K562 (cell line): ENCODE results near the gene IRF1. TPM values are rescaled to one million over a fixed set of nuclear protein-coding genes. Genes with fewer than 3 reads are reported as not detected.

Experiments used
- ASH1L ChIP-seq: fragments of 450-650 bp; IDR thresholded peaks from 2 replicates; pipeline ENCODE4 v1.6.1; 2018; ENCODE audit warnings: borderline replicate concordance, mild to moderate bottlenecking, low read depth; ENCODE audit not compliant: partially characterized antibody
- CC2D1A ChIP-seq: fragments of 450-650 bp; IDR thresholded peaks from 2 replicates; pipeline ENCODE4 v1.6.1; 2017; ENCODE audit warnings: mild to moderate bottlenecking
- EP400 ChIP-seq: fragments of 450-650 bp; IDR thresholded peaks from 2 replicates; pipeline ENCODE4 v1.6.1; 2017; ENCODE audit warnings: antibody characterized with exemption, mild to moderate bottlenecking, moderate library complexity
- GABPA ChIP-seq: fragments of 200-800 bp; sonication (Bioruptor generic); conservative IDR thresholded peaks from 2 replicates; pipeline ENCODE4 v1.6.1; 2016; ENCODE audit warnings: low read depth, missing genetic modification characterization, missing compliant biosample characterization
- GTF2E2 ChIP-seq: fragments of 200-800 bp; sonication (Bioruptor generic); IDR thresholded peaks from 2 replicates; pipeline ENCODE4 v1.6.1; 2016; ENCODE audit warnings: missing genetic modification characterization, missing compliant biosample characterization
- KDM1A ChIP-seq, 2 experiments: fragments of 450-650 bp; IDR thresholded peaks; 2 replicates each; pipeline ENCODE4 v1.6.1; 2016; ENCODE audit warnings: mild to moderate bottlenecking in 2 of 2
- KDM4B ChIP-seq, 2 experiments: fragments of 450-650 bp in 1 of 2; sonication (generic) in 1 of 2; IDR thresholded peaks; 2 replicates each; pipeline ENCODE4 v1.6.1; 2016 to 2017; ENCODE audit warnings: borderline replicate concordance in 2 of 2, antibody characterized with exemption in 1 of 2, low read depth in 1 of 2, mild to moderate bottlenecking in 1 of 2
- MGA ChIP-seq: fragments of 450-650 bp; IDR thresholded peaks from 2 replicates; pipeline ENCODE4 v1.6.1; 2016; ENCODE audit warnings: mild to moderate bottlenecking, moderate library complexity
- NR2C2 ChIP-seq, 2 experiments: fragments of 200-800 bp in 1 of 2; sonication (Bioruptor generic) in 1 of 2; sonication (generic) in 1 of 2; formaldehyde crosslinking in 1 of 2; IDR thresholded peaks; 2 replicates each; pipeline versions ENCODE4 v1.6.1 to v1.8.0; 2016 to 2022; ENCODE audit warnings: mild to moderate bottlenecking in 1 of 2, missing compliant biosample characterization in 1 of 2, missing genetic modification characterization in 1 of 2, missing genetic modification reagents in 1 of 2
- PCBP1 ChIP-seq: fragments of 200-400 bp; formaldehyde crosslinking; IDR thresholded peaks from 2 replicates; pipeline ENCODE4 v1.6.1; 2018; ENCODE audit warnings: mild to moderate bottlenecking, low read depth, low read length; ENCODE audit not compliant: poor library complexity, severe bottlenecking
- RBM25 ChIP-seq: fragments of 200-400 bp; formaldehyde crosslinking; IDR thresholded peaks from 2 replicates; pipeline ENCODE4 v1.6.1; 2018; ENCODE audit warnings: low read length, low read depth, moderate library complexity; ENCODE audit not compliant: severe bottlenecking
- RCOR1 ChIP-seq, 2 experiments: IDR thresholded peaks; 2 replicates each; pipeline ENCODE4 v1.6.1; 2012; ENCODE audit warnings: low read depth in 2 of 2, low read length in 2 of 2, borderline replicate concordance in 1 of 2, improper control_type of control experiment in 1 of 2
- TAF9B ChIP-seq: fragments of 450-650 bp; IDR thresholded peaks from 2 replicates; pipeline ENCODE4 v1.6.1; 2018; ENCODE audit warnings: mild to moderate bottlenecking; ENCODE audit not compliant: partially characterized antibody
- TBP ChIP-seq: optimal IDR thresholded peaks from 2 replicates; pipeline ENCODE3; 2011; ENCODE audit warnings: low read depth, low read length, improper control_type of control experiment
- ZNF175 ChIP-seq: fragments of 200-800 bp; sonication (Bioruptor generic); IDR thresholded peaks from 2 replicates; pipeline ENCODE4 v1.6.1; 2016; ENCODE audit warnings: low read depth, mild to moderate bottlenecking, missing genetic modification characterization, missing compliant biosample characterization
- ZNF263 ChIP-seq: sonication (generic); formaldehyde crosslinking; IDR thresholded peaks from 2 replicates; pipeline ENCODE4 v1.8.0; 2022; ENCODE audit warnings: mild to moderate bottlenecking, missing genetic modification reagents, borderline replicate concordance
- ZNF830 ChIP-seq: fragments of 250-450 bp; sonication (Bioruptor Pico); IDR thresholded peaks from 2 replicates; pipeline ENCODE4 v1.5.0; 2021; ENCODE audit warnings: mild to moderate bottlenecking
- polyA plus RNA-seq, 8 experiments: library from polyadenylated mRNA; depleted of rRNA in 4 of 8; stranded (reverse) in 5 of 8; unstranded in 3 of 8; fragments of >200 nt; fragmentation: Nextera tagmentation in 2 of 8; fragmentation: Illumina TruSeq in 1 of 8; extraction: Ambion mirVana in 2 of 8; extraction: Trizol in 1 of 8; gene quantifications; 2 replicates each; pipeline versions ENCODE4 v1.2.1 to v1.2.3, GENCODE V29; 2011 to 2014; ENCODE audit warnings: inconsistent platforms in 1 of 8, missing spikeins in 1 of 8
- total RNA-seq, 7 experiments: library from RNA; depleted of rRNA in 6 of 7; stranded (reverse); fragments of >200 nt in 6 of 7; fragmentation: Illumina TruSeq in 2 of 7; extraction: Trizol in 2 of 7; gene quantifications; 2 replicates each; pipeline versions ENCODE4 v1.2.1 to v1.2.3, GENCODE V29; 2011 to 2021; ENCODE audit warnings: low replicate concordance in 1 of 7

IRF1 gene
- total and polyA plus RNA-seq, 9 of the 15 experiments (the other 6 are each of a cell fraction or from before 2014, with no cell fraction given): 1.1 to 12.3 (median 5.9) TPM

GRCh38 chr5:132496191-132496630 is 5.6 kb upstream of the IRF1 start (continued):
- TF ChIP-seq MGA (no peak), RCOR1 (IDR thresholded peaks at IDR 0.05; ENCODE audit: borderline replicate concordance in 1 of 2, low read depth in 2 of 2, low read length in 2 of 2) (peak; percentile 59 to 84; a peak in 3 of 4 replicates), KDM4B (IDR thresholded peaks at IDR 0.05; ENCODE audit: borderline replicate concordance in 2 of 2, low read depth in 1 of 2) (0 out of 4 replicates have a peak, but pooled peaks of 1 of the 2 experiments have one; percentile 54), KDM1A (IDR thresholded peaks at IDR 0.05) (peak; percentile 89 to 94), TAF9B (no peak), CC2D1A (peak; percentile 16; the same call in 1 of the 2 replicates), NR2C2 (CRISPR knock-in tag; IDR thresholded peaks at IDR 0.05) (peak; percentile 79), NR2C2 (tag; IDR thresholded peaks at IDR 0.05) (peak; percentile 97), GABPA (tag) (peak; percentile 81), ZNF830 (CRISPR knock-in tag) (peak; percentile 74; the same call in 1 of the 2 replicates), RBM25 (peak; percentile 29), ZNF263 (peak; percentile 43; the same call in 1 of the 2 replicates), EP400 (peak; percentile 25; the same call in 1 of the 2 replicates), ASH1L (no peak), ZNF175 (CRISPR knock-in tag) (0 out of 2 replicates have a peak, but pooled peaks have one; percentile 53), PCBP1 (peak; percentile 83), TBP (no peak), GTF2E2 (peak; percentile 77; the same call in 1 of the 2 replicates)
